ENCODE data around the gene SLC22A17.

GRCh38 chr14:23348297-23348655 is 4.4 kb downstream of the SLC22A17 start:
- TF ChIP-seq FOXK2 (IDR thresholded peaks at IDR 0.05) (no peak), L3MBTL2 (conservative IDR thresholded peaks at IDR 0.05) (no peak), ARNT (IDR thresholded peaks at IDR 0.05) (no peak), CTBP1 (IDR thresholded peaks at IDR 0.05; ENCODE audit: borderline replicate concordance) (no peak), ZNF384 (IDR thresholded peaks at IDR 0.05) (no peak), NFRKB (IDR thresholded peaks at IDR 0.05) (no peak), FOXM1 (IDR thresholded peaks at IDR 0.05; ENCODE audit: borderline replicate concordance) (no peak), BHLHE40 (IDR thresholded peaks at IDR 0.05; ENCODE audit: borderline replicate concordance) (no peak), ELF4 (IDR thresholded peaks at IDR 0.05) (no peak), HDGF (IDR thresholded peaks at IDR 0.05; ENCODE audit: borderline replicate concordance) (no peak), TARDBP (IDR thresholded peaks at IDR 0.05) (no peak), SP1 (IDR thresholded peaks at IDR 0.05) (no peak)
- TF ChIP-seq, protein P1, sequence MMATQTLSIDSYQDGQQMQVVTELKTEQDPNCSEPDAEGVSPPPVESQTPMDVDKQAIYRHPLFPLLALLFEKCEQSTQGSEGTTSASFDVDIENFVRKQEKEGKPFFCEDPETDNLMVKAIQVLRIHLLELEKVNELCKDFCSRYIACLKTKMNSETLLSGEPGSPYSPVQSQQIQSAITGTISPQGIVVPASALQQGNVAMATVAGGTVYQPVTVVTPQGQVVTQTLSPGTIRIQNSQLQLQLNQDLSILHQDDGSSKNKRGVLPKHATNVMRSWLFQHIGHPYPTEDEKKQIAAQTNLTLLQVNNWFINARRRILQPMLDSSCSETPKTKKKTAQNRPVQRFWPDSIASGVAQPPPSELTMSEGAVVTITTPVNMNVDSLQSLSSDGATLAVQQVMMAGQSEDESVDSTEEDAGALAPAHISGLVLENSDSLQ (IDR thresholded peaks at IDR 0.05), result no peak

Measured in HEK293T (cell line).